BJ (cell line): ENCODE data around the gene ZSWIM4. TPM values are rescaled to one million over a fixed set of nuclear protein-coding genes. Genes with fewer than 3 reads are reported as not detected.

Experiments
- CTCF ChIA-PET: fragments of 350-600 bp; formaldehyde crosslinking; extraction: SDS; loops from one replicate; lab custom pipeline; 2021; ENCODE audit warnings: antibody characterized with exemption, inconsistent platforms; lab: Yijun Ruan, JAX
- POLR2A ChIA-PET: fragments of 300-600 bp; sonication (Branson Sonifier 250); formaldehyde crosslinking; extraction: SDS; loops from one replicate; lab custom pipeline; 2021; ENCODE audit warnings: antibody characterized with exemption; lab: Charles Lee
- DNase-seq: peaks from one replicate; pipeline ENCODE4 v3.0.0-alpha.2; 2011; ENCODE audit warnings: low read depth
- H3K27me3 ChIP-seq: 2 replicates; pipeline ENCODE4 v1.6.0; 2011; ENCODE audit warnings: low read length; ENCODE audit not compliant: control insufficient read depth, insufficient read depth
- H3K36me3 ChIP-seq: 2 replicates; pipeline ENCODE4 v1.5.1; 2011; ENCODE audit warnings: low read length; ENCODE audit not compliant: control insufficient read depth, insufficient read depth
- H3K4me3 ChIP-seq: 2 replicates; pipeline ENCODE4 v1.5.1; 2011; ENCODE audit warnings: low read depth, mild to moderate bottlenecking, control low read depth, low read length
- CTCF ChIP-seq: IDR thresholded peaks from 2 replicates; pipeline ENCODE4 v1.5.1; 2011; ENCODE audit warnings: low read depth, mild to moderate bottlenecking, control low read depth, inconsistent platforms, low read length, moderate library complexity; ENCODE audit not compliant: insufficient read depth
- polyA plus RNA-seq: library from polyadenylated mRNA; depleted of rRNA; stranded (reverse); fragments of >200 nt; gene quantifications from 2 replicates; pipeline ENCODE4 v1.2.3, GENCODE V29; 2011

Gene ZSWIM4
- polyA plus RNA-seq, 1 experiment: 5.7 TPM

DNA sequence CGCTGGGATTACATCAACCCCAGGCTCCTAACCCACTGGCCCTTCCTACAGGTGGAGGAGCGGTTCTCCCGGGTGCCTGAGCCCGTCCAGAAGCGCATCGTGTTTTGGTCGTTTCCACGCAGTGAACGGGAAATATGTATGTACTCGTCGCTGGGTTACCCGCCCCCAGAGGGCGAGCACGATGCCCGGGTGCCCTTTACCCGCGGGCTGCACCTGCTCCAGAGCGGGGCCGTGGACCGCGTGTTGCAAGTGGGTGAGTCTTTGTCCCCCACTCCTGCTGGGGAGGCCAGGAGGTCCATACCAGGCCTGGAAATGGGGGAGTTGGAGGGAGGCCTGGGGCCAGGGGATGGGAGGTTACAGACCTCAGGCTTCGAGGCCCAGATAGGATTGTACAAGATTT, 4.4 kb downstream of the ZSWIM4 start:
- H3K4me3 ChIP-seq: no peak overlapping the region
- POLR2A ChIA-PET: no interaction called here
- DNase-seq: no peak
- CTCF ChIA-PET: interaction anchor here (0.7 kb wide), 1 partner anchor 9 kb away, joined by 3 read pairs; no protein-coding TSS in a partner anchor
- no peaks in the 10 kb centered on the region for H3K27me3 ChIP-seq
- H3K36me3 ChIP-seq: peaks cover 24% of the 10 kb centered on the region
- TF ChIP-seq CTCF: no peak

DNA sequence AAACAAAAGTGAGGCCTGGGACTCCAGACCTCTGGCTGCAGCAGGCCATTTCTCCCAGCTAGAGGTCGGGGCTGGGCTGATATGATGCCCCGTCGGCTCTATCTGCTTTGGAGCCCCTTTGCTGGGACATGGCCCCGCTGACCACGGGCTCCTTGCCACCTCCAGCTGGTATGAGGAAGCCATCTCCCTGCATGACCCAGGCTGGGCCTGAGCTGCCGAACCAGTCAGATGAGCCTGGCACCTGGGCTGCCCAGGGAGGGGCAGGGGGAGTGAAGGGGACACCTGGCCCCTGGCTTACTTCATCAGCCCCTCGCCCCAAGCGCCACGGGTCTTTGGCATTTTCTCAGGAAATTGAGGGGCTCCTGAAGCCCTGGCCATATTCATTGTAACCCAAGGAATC, 7.8 kb downstream of the ZSWIM4 start:
- DNase-seq: no peak
- POLR2A ChIA-PET: no interaction called here
- Histone ChIP-seq H3K4me3 (no peak overlapping the region), H3K27me3 (no peaks in the 10 kb centered on the region), H3K36me3 (peaks cover 37% of the 10 kb centered on the region)
- no peak for TF ChIP-seq CTCF
- CTCF ChIA-PET: no interaction called here

DNA sequence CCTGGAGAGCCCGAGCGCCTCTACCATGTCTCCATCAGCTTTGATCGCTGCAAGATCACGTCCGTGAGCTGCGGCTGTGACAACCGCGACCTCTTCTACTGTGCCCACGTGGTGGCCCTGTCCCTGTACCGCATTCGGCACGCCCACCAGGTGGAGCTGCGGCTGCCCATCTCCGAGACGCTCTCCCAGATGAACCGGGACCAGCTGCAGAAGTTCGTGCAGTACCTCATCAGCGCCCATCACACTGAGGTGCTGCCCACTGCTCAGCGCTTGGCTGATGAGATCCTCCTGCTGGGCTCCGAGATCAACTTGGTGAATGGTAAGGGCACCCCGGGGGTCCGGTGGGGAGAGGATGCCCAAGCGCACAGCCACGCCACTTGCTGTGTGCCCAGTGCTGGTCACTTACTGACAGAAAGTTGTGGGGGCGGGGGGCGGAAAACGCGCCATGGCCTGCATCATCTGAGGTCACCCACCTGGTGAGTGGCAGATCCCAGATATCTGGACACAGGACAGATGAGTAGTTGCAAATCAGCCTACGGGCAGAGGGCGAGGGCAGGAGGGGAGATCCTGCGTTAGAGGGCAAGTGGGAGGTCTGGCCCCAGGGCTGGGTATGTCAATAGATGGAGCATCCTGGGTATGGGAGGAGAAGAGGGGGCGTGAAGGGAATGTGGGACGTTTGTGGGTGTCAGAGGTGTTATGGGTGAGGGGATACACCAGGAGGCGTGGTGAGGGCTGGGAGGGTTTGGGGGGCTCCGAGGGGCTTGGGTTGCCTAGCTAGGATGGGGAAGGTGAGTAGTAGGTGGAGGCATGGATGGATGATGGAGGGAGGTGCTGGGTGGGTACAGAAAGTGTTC, 9.8 kb downstream of the ZSWIM4 start:
- ChIA-PET POLR2A (no interaction called here), CTCF (no interaction called here)
- TF ChIP-seq CTCF: peak; percentile 21; the same call in 1 of the 2 replicates
- DNase-seq: no peak
- Histone ChIP-seq H3K27me3 (no peaks in the 10 kb centered on the region), H3K4me3 (no peak overlapping the region), H3K36me3 (peaks cover 40% of the 10 kb centered on the region)

GRCh38 chr19:13806728-13807127, 11.5 kb downstream of the ZSWIM4 start:
- no peak overlapping the region for H3K4me3 ChIP-seq
- POLR2A ChIA-PET: no interaction called here
- no peaks in the 10 kb centered on the region for H3K27me3 ChIP-seq
- peaks cover 36% of the 10 kb centered on the region for H3K36me3 ChIP-seq
- DNase-seq: no peak
- TF ChIP-seq CTCF: no peak
- CTCF ChIA-PET: no interaction called here

DNA sequence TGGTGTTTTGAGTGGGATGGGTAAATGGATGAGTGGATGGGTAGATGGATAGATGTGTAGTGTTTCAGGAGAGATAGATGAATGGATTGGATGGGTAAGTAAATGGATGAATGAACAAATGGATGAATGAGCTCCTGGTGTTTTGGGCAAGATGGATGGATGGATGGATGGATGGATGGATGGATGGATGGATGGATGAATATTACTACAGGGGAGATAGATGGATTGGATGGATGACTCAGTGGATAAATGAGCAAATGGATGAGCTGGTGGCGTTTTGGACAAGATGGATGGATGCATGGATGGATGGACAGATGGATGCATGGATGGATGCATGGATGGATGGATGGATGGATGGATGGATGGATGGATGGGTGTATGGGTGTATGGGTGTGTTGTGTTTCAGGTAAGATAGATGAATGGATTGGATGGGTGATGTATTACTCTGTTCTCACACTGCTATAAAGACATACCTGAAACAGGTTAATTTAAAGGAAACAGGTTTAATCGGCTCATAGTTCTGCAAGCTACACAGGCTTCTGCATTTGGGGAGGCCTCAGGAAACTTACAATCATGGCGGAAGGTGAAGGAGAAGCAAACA, 12.3 kb downstream of the ZSWIM4 start:
- ChIA-PET POLR2A (no interaction called here), CTCF (no interaction called here)
- no peak for TF ChIP-seq CTCF
- no peak overlapping the region for H3K4me3 ChIP-seq
- DNase-seq: no peak
- H3K36me3 ChIP-seq: peaks cover 34% of the 10 kb centered on the region
- no peaks in the 10 kb centered on the region for H3K27me3 ChIP-seq
